SKM-1 treated with dmso at 0.1 percent for 144 hours (cell line): ENCODE measurements around the gene SHISAL2A.

Experiments used
- DNase-seq: peaks from one replicate; lab custom pipeline; 2025; ENCODE audit not compliant: unreplicated experiment; lab: John Stamatoyannopoulos, UW

Gene SHISAL2A

DNA sequence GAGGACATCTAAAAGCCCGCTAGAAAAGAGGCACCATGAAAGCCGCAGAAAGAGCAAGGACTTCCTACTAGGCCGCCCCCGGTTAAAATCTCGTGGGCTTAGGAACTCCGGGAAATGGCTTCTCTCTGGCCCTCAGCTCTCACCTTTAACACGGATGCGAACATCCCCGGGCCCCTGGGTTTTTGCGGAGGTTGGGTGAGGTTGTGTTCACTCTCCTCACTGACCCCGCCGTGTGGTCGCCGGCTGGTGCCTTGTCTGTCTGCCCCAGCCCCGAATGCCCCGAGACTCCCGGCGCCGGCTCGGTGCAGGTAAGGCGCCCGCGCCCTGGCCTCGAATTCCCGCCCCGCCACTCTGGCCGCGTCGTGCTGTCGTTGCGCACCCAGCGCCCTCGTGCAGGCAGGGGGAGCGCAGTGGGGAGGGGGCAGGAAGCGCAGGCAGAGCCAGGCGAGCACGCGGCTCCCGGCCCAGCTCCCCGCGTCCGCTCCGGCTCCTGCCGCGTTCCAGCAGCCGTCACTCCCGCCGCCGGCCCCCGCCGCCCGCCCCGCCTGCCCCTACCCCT, at the start of gene SHISAL2A:
Gene SHISAL2A, plus strand, starts transcription at position 437 of the 559 bp plus-strand sequence. CDS start 326 bp downstream, outside the sequence.
- no peak for DNase-seq

DNA sequence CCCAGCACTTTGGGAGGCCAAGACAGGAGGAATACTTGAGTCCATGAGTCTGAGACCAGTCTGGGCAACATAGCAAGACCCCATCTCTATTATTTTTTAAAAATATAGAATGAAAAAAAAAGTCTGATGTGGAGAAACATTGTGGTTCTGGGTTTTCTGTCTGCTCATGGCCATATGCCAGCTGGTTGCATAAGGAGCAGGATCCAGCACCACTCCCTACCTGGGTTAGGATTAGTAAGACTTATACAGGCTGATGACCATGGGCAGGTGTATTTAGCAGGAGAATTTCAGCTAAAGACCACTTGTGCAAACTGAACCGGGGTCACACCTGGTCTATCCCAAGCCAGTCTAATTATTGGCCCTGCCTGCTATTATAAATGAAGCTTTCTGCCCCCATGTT, 47.5 kb upstream of the SHISAL2A start:
- no peak for DNase-seq

DNA sequence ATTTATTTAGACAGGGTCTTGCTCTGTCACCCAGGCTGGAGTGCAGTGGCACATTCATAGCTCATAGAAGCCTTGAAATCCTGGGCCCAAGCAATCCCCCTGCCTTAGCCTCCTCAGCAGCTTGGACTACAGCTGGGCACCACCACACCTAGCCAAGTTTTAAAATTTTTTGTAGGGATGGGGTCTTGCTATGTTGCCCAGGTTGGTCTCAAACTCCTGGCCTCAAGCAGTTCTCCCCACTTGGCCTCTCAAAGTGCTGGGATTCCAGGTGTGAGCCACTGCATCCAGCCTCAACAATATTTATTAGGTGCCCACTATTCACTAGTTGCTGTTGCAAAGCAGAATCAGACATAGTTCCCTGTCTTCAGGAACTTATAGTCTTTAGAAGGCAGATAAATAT, 44.9 kb upstream of the SHISAL2A start:
- no peak for DNase-seq

DNA sequence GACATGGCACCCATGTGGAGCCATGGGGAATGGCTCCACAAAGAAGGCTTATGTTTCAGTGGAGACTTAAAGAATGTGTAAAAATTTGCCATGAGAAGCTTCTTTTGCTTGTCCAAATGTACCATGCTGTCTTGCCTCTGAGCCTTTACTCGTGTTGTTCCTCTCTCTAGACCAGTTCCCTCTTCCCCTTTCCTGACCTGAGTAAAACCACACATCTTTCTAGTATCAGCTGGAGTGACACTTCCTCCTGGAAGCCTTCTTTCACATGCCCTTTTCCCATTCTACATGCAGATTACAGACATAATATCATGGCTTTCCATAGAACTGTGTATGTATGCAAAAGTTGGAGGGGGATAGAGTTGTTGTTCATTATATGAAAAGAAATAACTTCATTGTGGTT, 44.4 kb upstream of the SHISAL2A start:
- peak; percentile 82 for DNase-seq

DNA sequence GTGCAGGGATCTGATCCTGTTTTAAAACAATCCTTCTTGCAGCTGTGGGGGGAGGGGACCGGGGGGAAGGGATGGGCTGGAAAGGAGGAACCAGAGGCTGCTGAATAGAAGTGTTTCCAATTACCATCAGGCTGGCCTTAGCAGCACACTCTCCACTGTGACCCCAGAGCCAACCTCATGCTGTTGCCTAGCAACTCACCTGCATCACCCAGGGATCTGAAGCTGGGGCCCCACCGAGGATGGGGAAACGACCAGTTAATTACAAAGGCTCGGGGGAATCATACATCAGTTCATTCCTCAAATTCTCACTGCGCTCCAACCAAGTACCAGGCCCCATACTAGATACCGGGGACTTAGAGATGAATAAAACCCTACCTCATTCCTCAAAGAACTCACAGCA, 42.7 kb upstream of the SHISAL2A start:
- no peak for DNase-seq

DNA sequence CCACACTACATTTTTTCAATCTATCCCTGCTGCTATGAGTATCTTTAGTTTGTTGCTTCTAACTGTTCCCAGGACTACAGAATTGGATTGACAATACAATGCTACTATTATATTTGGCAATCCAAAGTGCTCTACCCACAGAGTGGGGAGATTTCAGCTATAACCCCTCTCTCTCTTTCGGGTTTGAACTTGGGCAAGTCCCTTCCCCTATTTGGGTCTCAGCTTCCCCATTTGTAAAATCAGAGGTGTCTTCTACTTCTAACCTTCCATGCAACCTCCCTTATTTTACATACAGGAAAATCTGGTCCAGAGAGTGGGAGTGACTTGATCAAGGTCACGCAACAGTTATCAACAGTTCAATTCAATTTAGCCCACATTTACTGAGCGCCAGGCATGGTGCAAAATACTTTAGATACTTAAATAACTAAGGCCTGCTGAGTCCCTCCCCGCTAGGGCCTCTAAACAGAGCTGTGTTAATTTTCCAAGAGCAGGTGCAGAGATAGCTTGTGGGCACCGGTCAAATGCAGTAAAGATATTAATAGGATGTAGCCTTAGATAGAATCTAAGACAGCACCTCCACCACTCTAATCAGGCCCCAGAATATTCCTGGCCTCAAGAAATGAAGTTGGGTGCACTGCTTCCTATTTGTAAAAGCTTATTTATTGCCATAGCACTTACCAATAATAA, 40.2 kb upstream of the SHISAL2A start:
- peak; percentile 77 for DNase-seq

DNA sequence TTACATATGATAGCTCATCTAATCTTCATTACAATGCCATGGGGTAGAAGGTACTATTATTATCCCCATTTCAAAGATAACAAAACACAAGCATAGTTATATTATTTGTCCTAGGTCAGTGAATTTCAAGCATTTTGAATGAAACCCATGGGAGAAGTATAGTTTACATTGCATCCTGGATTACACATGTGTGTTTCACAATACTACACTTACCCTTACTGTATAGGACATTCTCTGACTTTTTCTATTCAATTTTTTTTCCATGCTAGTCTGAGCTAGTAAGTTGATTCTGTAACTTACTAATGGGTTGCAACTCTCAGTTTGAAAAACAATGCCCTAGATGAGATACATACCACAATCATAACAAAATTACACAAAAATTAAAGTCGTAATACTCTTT, 39.5 kb upstream of the SHISAL2A start:
- DNase-seq, result no peak

DNA sequence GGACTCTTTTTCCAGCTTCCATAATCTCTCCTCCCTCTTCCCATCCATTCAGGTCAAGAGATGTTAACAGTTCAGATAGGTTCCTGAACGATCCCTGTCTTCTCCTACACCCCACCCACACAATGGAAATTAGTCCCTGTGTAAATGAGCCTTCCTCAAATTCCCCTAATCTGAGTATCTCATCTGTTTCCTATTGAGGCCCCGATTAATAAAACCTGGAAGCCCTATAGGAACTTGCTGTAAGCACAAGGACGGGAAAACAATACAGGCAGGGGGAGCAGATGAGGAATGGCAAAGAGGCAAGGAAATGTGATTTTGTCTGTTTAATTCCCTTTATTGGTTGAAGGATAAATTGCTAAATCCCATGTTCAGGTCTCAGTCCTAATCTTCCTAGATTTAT, 37.9 kb upstream of the SHISAL2A start:
- DNase-seq, result no peak

DNA sequence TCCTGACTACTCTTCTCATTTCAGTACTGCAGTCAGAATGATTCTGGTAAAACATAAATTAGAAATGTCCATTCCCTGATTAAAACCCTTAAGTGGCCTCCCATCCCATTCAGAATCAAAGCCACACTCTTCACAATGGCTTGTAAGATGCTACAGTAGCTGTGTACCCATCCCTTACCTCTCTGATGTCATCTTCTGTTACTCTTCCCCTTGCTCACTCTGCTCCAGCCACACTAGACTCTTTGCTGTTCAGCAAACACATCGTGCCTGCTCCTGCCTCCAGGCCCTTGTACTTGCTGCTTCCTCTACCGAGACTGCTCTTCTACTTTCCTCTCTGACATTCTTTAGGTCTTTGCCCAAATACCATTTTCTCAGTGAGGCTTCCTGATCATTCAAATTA, 35.1 kb upstream of the SHISAL2A start:
- no peak for DNase-seq

DNA sequence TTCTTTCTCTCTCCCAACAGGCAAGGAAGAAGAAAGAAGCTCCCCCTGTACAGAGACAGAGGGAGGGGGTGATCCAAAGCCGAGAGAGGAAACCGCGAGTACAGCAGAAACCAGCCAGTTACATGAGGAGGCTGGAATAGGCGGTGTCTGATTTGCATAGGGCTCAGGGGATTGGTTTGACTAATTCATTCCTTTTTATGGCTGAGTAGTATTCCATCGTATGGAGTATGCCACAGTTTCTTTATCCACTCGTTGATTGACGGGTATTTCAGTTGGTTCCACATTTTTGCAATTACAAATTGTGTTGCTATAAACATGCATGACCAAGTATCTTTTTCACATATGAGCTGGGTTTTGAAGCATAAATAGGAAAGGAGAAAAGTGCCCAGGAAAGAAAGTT, 34.2 kb upstream of the SHISAL2A start:
- DNase-seq, result no peak

DNA sequence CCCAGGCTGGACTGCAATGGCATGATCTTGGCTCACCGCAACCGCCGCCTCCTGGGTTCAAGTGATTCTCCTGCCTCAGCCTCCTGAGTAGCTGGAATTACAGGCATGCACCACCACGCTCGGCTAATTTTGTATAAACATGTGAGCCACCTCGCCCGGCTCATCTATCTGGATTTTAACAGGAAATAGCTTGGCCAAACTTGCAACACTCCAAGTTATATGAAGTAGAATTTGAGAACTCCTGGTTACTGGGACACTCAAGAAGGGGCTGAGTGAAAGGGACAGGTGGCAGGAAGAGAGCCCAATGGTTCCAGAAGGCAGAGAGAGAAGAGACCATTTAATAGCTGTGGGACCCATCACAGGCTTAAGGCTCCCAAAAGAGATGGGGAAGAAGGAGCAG, 33.7 kb upstream of the SHISAL2A start:
- no peak for DNase-seq

DNA sequence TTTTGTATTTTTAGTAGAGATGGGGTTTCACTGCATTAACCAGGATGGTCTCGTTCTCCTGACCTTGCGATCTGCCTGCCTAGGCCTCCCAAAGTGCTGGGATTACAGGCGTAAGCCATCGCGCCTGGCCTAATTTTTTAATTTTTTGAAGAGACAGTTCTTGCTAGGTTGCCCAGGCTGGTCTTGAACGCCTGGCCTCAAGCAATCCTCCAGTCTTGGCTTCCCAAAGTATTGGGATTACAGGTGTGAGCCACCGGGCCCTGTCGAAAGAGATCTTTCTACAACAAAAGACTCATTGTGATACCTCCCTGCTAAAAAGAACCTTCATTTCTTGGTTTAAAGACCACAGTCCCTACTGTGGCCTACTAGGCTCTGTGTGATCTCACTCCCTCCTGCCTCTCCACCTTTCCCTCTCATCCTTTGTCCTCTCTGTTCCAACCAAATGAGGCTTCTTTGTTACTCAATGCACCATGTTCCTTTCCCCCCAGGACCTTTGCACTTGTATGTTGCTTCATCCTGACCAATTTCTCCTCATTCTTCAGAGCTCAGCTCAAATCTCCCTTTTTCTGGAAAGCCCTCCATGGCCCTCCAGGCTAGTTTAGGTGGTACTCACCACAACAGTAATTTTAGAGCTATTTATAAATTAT, 32.3 kb upstream of the SHISAL2A start:
- DNase-seq, result no peak

DNA sequence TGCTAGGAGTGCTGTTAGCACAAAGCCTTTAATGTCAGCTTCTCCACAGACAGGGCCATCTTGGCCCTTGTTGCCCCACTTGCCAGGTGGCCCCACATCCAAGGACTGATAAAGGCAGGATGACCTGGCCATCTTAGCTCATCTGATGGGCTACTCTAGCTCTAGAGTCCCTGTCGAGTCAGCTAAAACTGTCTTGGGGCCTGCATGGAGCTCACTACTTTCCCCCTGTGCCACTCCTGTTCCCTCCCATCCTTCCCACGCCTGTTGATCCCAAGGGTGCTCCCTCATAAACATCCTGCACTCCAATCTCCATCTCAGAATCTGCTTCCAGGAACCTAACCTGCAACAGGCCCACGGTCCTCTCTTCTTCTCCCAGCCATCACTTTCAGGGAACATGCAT, 31.4 kb upstream of the SHISAL2A start:
- DNase-seq, result no peak

DNA sequence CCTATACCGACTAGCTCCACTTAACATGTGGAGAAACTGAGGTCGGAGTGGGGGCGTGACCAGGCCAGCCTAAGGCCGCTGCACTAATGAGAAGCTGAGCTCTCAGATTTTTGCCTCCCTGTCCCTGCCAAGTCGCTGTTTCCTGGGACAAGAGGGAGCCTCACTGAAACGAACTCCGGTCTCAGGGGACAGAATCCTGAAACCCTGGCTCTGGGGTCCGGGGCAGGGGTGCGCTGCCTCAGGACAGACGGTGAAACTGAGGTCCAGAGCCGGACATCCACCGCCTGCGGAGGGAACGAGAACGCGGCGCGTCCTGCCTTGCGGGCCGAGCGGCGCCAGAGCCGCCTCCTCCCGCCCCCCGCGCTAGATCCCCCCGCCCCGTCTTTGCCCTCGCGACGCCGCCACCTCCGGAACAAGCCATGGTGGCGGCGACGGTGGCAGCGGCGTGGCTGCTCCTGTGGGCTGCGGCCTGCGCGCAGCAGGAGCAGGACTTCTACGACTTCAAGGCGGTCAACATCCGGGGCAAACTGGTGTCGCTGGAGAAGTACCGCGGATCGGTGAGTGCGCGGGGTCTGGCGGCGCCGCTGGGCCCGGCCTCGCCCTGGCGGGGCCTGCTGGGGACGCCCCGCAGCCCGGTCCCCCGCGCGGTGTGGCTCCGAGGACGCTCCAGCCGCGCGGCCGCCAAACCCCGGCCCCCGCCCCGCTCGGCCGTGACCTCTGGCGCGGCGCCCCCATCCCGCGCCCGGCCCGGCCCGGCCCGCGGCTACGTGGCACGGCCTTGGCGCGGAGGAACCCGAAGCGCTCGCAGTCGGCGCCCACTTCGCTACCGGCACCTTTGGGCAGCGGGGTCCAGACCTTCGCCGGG, 30.7 kb upstream of the SHISAL2A start, which contains the start of gene GPX7:
Gene GPX7, plus strand, starts transcription at position 381 of the 865 bp plus-strand sequence. Its CDS starts 39 bp downstream, at position 420.
- DNase-seq, result no peak

DNA sequence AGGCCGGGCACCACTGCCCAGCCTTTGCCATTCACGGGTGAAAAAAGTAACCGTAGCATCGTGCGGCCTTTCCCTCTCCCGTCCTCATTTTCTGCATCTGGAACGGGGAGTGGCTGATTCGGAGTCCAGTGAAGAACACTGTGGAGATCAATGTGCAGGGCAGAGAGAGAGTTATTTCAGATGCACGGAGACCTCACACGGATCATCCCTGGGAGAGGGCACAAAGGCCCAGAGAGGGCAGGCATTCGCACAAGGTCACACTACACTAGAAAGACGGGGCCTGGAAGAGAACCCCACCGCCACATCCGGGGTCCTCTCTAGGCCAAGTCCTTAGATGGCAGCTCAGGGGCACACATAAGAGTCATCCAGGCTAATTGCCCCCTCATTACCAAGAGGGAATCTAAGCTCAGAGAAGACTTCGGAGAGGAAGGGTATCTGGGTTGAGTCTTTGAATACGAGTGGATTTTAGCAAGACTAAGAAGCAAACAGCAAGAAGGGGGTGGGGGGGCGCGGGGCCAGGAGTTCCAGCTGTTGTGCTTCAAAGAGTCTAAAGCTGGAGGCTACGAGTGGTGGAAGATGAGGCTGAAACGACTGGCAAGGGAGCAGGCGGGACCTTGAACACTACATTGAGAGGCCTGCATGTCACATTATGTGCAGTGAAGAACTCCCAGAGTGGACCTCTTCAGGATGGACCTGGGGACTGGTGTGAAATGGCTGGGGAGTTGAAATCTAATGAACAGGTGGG, 29.9 kb upstream of the SHISAL2A start:
- DNase-seq, result no peak

DNA sequence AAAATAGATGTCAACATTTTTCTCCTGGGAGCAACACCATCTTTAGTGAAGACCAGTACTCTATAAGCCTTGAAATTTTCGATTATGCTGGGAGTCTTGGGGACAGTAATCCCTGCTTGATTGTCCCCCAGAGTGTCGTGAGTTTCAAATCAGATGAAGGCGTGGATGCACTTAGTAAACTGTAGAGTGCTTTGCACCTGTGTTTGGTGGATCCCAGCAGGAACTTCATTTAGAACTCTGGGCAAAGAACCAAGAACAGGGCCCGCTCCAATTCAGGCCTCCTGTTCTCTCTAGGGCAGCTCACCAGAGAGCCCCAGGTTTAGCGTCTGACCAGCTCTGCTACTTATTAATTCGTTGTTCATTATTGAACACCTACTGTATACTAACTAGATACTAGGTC, 29.3 kb upstream of the SHISAL2A start:
- no peak for DNase-seq

DNA sequence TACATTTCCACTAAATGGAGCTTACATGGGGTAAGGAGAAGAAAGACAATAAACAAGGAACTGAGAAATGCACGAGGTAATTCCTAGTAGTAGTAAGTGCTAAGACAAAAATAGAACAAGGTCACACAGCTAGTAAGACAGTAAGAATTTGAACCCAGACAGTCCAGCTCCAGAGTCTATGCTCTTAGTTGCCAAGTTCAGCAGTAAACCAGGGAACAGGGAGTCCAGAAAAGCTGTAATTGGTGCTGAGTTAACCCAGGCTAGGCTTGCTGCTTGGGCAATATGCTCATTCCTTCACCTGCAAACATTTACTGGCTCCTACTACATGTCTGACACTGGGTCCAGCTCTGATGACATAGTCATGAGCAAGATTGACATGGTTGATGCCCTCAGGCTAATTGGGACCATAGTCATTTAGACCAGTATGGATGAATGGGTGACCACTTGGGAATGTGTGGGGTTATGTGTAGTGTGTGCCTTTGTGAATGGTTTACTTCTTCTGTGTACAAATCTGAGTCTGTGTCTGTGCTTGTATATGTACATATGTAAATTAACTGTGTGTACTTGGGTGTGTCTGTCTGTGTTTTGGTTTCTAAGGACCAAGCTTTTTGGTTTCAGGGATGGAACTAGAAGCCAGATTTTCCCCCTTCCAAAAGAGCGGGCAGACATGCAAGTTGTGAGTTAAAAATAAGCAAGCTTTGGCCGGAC, 28.8 kb upstream of the SHISAL2A start:
- no peak for DNase-seq

DNA sequence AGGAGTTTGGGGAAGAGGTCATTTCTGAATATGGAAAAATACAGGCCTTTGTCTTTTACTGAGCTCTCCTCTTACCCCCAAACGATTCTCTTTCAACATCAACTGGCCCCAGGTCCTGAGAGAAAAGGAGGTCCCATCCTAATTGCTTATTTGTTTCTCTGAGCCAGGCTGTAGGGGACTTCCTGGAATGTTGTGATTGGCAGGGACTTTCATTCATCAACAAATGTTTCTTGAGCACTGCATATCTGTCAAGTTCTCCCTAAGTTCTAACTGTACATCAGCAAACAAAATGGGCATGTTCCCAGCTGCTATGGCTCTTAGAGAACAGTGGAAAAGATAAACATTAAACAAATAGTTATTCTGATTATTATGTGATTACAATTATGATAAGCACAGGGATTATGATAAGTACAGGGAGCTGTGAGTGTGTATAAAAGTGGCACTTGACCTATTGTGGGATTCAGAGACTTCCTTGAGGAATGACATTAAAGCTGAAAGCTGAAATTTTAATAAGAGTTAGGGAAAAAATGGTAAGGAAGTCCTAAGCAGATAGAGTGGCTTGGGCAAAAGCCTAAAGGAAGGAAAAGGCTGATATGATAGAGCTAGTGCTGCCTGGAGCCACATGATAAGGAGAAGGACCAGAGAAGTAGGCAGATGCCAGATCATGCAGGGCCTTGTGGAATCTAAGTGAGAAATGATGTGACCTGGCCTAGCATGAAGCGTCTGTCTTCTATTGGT, 19.2 kb upstream of the SHISAL2A start:
- DNase-seq, result no peak

DNA sequence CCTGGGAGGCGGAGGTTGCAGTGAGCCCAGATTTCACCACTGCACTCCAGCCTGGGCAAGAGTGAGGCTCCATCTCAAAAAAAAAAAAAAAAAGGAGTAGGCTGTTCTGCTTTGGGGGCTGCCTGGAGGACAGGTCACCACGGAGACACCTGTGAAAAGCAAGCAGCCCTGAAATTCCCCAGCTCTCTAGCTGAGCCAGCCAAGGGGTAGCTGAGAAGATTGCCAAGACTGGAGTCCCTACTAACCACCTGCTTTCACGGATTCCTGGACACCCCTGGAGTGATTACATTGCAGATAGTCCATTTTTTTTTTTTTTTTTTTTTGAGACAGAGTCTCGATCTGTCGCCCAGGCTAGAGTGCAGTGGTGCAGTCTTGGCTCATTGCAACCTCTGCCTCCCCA, 18.3 kb upstream of the SHISAL2A start:
- no peak for DNase-seq
